Stimulated activated CD8-positive, alpha-beta memory T cell treated with anti-CD3 and anti-CD28 coated beads, Interleukin-2, amount 100 ng/mL, for 48 hours (primary cell): Measurements from ENCODE around the gene TP73.

ENCODE experiments used
- DNase-seq, 2 donors: peaks; one replicate each; pipeline ENCODE4 v3.0.0-alpha.2; 2020; ENCODE audit warnings: low read depth in 2 of 2

Gene TP73

DNA sequence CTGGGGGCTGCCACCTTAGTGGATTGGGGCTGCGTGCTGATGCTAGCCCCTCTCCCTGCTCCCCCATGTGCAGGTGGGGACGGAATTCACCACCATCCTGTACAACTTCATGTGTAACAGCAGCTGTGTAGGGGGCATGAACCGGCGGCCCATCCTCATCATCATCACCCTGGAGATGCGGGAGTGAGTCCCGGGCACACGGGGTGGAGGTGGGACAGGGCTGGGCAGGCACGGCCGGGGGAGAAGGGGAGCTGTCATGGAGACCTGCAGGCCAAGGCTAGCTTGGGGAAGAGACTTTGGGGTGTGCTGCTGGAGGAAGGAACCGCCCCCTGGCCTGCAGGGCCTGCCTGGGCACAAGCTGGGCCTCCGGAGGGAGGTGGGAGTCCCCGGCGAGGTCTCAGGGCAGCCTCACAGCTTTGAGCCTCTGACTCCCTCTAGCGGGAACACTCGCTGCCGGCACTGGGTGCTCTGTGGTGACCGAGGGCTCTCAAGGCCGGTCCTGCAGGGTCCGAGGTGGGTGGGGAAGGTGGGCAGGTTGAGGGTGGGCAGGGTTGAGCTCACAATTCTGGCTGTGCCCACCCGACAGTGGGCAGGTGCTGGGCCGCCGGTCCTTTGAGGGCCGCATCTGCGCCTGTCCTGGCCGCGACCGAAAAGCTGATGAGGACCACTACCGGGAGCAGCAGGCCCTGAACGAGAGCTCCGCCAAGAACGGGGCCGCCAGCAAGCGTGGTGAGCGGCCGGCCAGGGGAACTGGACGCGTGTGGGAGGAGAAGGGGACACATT, 74.9 kb downstream of the TP73 start:
- DNase-seq, result no peak

DNA sequence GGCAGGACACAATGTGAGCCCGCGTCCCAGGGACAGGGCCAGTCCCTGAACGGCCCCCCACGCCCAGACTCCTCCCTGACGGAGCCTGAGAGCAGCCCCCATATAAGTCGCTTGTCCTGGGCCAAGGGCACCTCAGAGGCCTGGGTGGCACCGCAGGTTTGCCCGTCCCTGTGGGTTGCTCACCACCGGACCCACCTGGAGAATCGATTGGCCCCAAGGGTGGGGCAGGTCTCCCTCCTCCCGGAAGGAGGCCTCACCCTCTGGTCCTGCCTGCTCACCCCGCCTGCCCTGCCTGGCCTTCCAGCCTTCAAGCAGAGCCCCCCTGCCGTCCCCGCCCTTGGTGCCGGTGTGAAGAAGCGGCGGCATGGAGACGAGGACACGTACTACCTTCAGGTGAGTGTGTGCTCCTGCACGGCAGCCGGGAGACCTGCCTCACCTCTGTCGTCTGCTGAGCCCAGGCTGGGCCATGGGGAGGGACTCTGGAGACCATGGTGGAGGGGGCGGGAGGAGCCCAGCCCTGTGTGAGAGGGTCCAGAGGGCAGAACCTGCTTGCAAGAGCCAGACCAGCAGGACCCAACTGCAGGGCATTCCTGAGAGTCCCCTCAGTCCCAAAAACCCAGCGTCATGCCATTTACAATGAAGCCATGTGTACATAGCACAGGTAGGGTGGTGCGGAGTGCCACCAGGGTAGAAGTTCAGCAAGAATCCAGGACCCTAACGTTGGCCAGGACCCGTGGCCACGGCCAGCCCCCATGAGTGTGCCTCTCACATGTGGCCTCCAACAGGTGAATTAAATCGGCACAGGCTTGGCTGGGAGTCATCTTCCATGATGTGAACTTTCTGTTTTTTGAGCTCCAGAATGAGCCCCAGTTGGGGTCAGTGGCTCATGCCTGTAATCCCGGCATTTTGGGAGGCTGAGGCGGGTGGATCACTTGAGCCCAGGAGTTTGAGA, 75.8 kb downstream of the TP73 start:
- no peak for DNase-seq

DNA sequence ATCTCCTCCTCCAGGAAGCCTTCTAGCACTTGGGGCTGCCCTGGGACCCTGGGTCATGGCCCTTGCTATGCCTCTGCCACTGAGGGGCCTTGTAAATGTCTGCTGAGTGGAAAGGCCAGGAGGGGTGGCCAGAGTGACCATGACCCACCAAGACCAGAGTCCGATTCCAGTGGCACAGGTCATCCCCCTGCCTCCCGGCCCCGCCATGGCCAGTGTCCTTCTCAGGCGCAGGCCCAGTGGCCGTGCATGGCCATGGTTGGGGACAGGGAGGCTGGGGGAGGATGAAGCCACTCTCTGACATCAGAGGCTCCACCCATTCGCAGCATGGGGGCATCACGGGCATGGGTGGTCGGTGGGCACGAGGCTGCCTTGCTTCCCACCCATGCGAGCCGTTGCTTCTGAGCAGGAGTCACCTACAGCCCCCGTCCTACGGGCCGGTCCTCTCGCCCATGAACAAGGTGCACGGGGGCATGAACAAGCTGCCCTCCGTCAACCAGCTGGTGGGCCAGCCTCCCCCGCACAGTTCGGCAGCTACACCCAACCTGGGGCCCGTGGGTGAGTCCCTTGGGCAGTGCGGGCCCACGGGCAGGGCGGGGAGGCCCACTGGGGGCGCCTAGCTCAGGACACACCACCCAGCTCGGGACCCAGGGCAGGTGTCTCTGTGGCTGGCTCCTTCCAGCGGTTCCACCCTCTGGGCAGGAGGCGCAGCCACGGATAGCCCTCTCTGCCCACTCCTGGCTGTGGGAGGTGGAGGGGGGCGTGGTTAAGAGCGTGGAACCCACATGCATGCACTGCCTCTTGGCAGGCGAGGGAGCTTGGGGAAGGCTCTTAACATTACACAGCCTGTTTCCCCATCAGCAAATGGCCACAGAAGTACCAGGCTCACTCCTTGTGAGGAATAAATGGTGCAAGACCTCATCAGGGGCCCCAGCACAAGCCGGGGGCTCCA, 77.6 kb downstream of the TP73 start:
- DNase-seq, result no peak

DNA sequence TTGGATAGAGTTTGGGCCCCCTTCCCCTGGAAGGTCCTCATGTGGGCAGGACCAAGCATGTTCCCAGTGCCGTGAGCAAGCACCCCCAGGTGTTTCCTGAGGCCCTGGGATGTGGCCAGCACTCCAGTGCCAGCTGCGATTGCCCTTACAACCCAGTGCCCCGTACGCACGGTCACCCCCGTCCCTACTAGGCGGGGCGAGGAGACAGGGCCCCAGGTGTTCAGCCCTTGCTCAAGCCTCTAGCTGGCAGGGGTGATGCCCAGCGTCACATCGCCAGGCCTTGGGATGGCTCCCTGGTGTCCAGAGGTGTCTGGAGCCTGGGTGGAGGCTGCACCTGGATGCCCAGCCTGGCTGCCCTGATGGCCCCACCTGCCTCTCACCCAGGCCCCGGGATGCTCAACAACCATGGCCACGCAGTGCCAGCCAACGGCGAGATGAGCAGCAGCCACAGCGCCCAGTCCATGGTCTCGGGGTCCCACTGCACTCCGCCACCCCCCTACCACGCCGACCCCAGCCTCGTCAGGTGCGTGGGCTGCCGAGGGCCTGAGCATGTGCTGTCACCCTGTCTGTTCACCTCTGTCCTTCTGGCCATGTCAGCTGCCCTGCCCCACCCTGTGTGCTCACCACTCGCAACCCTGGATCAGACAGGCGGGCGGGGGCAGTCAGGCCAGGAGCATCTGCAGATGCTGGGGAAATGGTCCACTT, 78.4 kb downstream of the TP73 start:
- DNase-seq, result no peak

DNA sequence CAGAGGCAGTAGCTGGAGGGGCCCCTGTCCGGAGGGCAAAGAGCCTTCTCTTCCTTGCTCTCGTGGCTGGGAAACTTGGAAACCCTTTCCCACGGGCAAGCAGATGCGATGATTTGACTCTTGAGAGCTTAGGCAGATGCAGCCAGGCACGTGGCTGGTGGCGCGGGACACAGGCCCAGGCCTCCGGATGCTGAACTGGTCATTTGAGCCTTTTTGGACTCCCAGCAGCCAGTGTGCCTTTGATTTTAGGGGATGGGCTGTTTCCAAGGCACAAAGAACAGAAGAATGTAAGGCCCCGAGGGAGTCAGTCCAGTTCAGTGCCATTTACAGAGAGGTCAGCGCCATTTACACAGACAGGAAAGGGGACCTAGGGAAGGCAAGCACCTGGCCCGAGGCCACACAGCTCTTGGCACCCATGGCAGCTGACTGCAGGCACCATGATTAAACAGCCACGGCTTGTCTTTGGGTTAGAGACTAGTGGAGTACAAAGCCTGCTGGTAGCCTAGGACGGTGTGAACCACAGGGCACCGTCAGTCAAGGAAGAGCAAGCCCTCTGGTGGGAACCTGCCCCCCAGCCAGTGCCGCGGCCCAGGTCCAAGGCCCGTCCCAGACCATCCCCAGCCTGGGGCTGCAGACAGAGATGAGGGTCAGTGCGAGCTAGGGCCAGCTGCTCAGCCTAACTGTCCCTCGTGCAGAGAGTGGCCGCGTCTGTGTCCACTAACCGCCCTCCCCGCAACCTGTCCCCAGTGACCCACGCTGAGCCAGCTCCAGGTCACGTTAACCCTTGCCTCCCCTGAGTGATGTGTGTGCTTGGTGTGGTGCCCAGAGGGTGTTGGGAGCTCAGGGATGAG, 79.5 kb downstream of the TP73 start:
- no peak for DNase-seq

DNA sequence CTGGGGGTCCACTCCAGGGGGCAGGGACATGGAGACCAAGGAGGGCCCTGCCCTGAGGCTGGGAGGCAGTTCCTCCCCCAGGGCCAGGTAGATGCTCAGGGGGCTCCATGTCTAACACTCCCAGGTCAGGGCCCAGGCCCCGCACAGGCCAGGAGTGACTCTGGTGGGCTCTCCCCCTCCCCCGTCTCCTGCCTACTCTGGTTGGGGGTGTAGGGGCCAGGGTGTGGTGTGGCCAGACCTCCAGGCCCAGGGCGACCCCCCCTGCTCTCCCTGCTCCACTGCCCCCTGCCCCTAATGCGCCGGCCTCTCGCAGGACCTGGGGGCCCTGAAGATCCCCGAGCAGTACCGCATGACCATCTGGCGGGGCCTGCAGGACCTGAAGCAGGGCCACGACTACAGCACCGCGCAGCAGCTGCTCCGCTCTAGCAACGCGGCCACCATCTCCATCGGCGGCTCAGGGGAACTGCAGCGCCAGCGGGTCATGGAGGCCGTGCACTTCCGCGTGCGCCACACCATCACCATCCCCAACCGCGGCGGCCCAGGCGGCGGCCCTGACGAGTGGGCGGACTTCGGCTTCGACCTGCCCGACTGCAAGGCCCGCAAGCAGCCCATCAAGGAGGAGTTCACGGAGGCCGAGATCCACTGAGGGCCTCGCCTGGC, 80.2 kb downstream of the TP73 start:
- DNase-seq, result no peak

DNA sequence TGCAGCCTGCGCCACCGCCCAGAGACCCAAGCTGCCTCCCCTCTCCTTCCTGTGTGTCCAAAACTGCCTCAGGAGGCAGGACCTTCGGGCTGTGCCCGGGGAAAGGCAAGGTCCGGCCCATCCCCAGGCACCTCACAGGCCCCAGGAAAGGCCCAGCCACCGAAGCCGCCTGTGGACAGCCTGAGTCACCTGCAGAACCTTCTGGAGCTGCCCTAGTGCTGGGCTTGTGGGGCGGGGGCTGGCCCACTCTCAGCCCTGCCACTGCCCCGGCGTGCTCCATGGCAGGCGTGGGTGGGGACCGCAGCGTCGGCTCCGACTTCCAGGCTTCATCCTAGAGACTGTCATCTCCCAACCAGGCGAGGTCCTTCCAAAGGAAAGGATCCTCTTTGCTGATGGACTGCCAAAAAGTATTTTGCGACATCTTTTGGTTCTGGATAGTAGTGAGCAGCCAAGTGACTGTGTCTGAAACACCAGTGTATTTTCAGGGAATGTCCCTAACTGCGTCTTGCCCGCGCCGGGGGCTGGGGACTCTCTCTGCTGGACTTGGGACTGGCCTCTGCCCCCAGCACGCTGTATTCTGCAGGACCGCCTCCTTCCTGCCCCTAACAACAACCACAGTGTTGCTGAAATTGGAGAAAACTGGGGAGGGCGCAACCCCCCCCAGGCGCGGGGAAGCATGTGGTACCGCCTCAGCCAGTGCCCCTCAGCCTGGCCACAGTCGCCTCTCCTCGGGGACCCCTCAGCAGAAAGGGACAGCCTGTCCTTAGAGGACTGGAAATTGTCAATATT, 81.0 kb downstream of the TP73 start:
- DNase-seq, result no peak

DNA sequence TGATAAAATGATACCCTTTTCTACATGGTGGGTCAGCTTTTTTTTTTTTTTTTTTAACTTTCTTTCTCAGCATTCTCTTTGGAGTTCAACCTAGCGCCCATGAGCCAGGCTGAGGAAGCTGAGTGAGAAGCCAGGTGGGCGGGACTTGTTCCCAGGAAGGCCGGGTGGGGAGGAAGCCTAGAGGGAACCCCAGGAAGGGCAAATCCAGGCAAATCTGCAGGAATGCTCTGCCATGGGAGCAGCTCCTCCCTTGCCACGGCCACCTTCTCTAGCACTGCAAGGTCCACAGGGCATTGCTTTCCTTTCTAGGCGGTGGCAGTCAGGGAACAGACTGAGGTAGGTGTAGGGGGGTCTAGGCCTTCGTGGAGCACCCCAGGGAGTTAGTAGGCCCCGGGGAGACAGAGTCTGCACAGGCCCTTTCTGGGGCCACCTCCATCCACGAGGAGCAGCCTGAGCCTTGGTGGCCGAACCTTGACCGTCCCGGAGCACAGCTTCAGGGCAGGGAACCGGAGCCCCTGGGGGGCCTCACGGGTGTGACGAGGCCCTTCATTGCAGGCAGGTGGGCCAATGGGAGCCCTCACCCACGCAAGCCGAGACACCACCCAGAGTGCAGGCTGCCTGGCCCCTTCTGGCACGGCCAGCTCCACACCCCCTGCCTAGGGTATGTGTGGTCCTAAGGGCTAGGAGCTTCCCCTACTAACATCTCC, 81.7 kb downstream of the TP73 start:
- no peak for DNase-seq

DNA sequence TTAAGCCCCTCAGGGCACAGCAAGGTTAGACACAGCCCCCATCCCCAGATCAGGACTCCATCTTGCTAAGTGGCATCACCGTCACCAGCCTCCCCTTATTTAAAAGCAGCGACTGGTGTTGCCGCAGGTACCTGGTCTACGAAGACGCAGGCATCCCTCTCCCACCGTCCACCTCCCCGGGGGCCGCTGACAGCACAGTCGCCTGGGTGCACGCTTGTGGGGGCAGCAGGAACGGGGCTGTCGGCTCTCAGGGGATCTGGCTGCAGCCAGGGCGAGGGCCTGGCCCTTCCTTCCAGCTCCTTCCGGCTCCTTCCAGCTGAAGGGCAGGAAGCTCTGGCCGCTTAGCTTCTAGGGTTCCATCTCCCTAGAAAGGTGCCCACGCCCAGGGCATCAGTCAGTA, 82.3 kb downstream of the TP73 start:
- DNase-seq, result no peak

DNA sequence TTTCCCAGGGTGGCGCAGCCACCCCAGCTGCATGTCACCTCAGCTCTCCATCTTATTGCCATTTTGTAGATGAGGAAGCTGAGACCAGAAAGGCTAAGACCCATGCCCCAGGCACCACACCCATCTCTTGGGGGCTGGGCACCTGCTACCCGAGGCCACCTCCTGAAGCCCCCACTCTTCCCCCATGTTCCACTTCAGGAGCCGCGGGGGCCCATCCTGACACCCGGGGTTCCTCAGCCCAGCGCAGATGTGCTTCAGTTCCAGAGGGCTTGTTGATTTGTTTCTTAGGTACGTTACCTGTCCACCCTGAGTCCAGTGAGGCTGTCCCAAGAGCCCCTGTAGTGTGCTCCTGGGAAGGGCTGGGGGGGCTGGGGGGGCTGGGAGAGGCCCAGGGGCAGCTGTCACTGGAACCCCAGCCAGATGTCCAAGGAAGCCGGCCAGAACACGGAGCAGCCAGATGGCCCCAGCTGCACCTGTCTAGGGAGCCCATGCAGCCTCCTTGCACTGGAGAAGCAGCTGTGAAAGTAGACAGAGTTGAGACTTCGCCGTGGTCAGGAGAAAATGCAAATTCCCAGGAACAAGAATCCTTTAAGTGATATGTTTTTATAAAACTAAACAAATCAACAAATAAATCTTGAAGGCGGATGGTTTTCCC, 82.8 kb downstream of the TP73 start:
- DNase-seq, result no peak

DNA sequence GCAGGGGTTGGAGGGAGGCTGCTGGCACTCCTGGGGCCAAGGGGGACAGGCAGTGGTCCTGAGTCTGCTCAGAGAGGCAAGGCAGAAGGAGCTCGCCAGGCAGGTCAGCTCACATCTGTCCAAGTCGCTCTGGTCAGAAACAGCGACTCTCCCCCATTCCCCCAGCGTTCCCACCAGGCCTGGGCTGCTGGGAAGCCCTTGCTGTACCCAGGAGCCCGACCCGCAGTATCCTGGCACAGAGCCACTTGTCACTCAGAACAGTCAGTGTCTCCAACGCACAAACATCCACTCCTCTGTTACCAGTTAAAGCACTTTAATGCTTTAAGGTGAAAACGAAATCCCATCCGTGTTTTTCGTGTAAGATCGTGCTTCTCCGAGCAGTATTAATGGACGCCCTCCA, 83.4 kb downstream of the TP73 start:
- no peak for DNase-seq

DNA sequence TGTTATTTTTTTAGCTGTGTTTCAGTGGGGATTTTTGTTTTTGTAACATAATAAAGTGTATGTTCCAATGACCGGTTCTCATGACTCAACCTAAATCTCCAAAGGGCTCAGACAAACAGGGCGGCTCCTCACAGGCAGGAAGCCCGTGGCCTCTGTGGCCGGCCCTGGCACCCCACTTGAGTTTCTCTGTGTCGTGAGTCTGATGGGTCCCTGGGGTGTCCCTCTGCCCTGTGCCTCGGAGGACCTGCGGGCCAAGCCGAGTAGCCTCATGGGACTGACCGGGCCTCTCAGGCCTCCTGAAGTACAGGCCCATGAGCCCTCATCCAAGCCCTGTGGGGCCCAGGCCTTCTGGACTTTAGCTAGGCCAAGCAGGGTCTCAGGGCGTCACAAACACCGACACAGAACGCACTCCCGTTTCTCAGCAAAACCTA, 83.8 kb downstream of the TP73 start:
- no peak for DNase-seq

DNA sequence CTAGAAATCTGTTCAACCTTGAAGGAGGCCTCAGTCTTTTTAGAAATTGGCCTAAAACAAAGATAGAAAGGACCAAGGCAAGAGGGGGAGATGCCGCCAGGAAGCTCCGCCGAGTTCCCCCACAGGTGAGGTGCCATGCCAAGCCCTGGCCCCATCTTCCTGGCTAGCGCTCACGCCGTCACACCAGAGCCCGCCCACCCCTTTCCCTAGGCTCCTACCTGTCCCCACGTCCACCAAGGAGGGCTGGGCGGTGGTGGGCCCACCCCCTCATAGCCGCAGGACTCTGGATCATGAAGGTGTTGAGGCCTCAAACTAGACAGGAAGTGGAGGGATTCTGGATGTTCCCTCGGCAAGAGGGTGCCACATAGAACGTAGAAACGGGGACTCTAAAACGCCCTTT, 84.4 kb downstream of the TP73 start:
- no peak for DNase-seq

DNA sequence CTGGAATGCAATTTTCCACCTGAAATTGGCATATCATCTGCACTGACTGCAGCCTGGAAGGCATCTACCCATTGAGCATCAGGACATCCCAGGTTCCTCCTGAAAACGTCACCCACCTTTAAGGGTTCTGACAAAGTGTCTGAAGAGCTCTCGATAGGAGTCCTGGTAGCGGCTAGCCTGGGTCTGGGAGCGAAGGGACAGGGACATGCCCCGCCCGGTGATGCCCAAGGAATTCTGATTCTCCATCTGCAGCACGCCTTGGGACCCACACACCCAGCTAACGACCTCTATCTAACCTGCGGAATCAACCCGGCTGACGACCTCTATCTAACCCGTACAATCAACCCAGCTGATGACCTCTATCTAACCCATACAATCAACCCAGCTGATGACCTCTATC, 86.6 kb downstream of the TP73 start:
- no peak for DNase-seq

DNA sequence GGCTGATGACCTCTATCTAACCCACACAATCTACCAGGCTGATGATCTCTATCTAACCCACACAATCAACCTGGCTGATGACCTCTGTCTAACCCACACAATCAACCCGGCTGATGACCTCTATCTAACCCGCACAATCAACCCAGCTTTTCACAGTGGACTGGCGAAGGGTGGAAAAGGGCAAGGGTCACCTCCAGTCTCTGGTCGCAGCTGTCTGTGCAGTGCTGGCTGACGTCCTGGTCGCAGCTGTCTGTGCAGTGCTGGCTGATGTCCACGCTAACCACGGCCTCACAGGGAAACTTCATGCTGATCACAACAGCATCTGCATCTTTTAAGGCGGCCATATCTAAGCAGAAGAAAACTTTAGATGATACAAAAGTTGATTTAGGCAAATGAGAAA, 87.7 kb downstream of the TP73 start:
- DNase-seq, result no peak

DNA sequence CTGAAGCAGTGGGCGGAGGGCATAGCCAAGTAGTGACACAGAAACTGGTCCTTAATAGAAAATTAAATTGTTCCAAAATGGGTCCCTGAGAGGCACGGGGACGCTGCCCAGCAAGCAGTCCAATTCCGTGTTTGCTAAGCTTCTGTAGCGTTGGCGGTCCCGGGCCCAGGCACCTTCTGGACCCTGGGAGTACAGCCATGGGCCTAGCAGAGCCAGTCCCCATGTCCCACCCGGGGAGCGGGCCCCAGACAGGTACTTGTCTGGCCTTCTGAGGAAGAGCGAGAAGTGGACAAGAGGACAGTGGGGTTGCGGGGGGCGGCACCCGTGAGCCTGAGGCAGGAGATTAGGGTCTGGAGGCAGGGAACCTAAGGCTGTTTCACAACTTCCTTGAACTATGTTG, 88.4 kb downstream of the TP73 start:
- DNase-seq, result no peak

DNA sequence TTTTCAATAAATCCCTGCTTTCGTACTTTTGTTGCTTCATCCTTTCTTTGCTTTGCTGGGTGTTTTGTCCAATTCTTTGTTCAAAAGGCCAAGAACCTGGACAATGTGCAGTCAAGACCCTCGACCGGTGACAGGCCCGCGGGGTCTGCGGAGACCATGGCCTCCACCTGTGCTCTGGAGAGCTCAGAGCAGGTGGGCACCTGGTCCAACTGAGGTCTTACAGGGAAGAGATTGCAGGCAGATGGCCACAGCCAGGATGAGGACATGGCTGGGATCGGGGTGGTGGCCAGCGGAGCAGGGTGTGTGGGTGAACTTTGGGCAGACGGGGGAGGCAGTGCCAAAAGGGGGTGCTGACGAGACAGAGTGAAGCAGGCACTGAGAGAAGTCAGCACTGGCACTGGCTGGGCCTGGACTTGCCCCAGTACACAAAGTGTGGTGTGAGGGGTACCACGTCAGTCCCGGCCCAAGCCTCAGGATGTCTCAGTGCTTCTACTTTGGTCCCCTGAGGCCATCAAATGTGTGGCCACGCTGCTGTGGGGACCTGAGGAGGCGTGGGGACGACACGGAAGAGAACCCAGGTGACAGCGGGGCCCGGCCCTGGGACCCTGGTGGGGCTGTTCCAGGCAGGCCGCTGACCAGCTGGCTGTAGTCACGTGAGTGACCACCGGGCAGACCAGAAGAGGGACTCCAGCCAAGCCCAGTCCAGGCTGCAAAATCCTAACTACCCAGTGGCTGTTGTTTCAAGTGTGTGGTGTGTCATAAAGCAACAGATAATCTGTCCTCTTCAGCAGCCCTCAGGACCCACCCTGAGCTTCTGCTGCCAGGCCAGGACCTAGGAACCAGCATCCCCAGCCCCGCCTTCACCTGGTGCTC, 89.5 kb downstream of the TP73 start:
- no peak for DNase-seq
